Cerebellar nuclear complex (tissue), 1 donor: ENCODE results near the gene OBSCN.
A peak's percentile ranks its signal among the peaks of the same experiment; 100 is the strongest.
"Not testable (repeated sequence)": the region's sequence is repeated elsewhere in the genome, so short reads cannot be mapped to it uniquely, and the experiment has no call there.

Experiments
- DNase-seq, 2 experiments: peaks; one replicate each; lab custom pipeline; 2025; lab: John Stamatoyannopoulos, UW

Gene OBSCN

DNA sequence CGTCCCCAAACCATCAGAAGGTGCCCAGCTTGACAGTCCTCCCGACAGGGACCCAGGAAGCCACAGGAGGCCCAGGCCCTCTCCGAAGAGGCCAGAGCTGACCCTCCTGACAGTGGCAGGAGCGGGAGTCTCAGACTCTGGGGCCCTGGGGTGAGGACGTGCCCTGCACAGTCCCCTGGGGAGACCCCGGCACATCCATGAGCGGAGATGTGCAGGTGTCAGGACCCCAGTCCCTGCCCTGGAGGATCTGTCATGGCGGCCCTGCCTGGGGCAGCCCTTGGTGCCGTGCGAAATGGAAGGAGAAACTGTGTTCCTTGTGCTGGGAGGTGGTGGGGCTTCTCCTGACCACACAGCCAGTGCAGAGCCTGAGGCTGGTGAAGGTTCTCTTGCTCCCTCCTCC lies 55.8 kb downstream of the OBSCN start:
- DNase-seq: no peak

- DNase-seq: no peak
Measured at GRCh38 chr1:228264090-228264829, 56.4 kb downstream of the OBSCN start.

- no peak for DNase-seq
Measured at GRCh38 chr1:228265167-228265566, 57.3 kb downstream of the OBSCN start.

- DNase-seq: no peak
Measured at GRCh38 chr1:228267962-228268880, 60.4 kb downstream of the OBSCN start.

- no peak for DNase-seq
Measured at GRCh38 chr1:228268881-228269265, 61.0 kb downstream of the OBSCN start.

- not testable (repeated sequence) for DNase-seq
Measured at GRCh38 chr1:228269431-228269830, 61.6 kb downstream of the OBSCN start.

GRCh38 chr1:228270032-228270431 lies 62.2 kb downstream of the OBSCN start:
- DNase-seq: no peak

- DNase-seq: no peak
Measured at GRCh38 chr1:228271701-228272251, 63.9 kb downstream of the OBSCN start.

GRCh38 chr1:228272331-228272791 lies 64.5 kb downstream of the OBSCN start:
- no peak for DNase-seq

- no peak for DNase-seq
Measured at GRCh38 chr1:228272831-228273571, 65.2 kb downstream of the OBSCN start.

DNA sequence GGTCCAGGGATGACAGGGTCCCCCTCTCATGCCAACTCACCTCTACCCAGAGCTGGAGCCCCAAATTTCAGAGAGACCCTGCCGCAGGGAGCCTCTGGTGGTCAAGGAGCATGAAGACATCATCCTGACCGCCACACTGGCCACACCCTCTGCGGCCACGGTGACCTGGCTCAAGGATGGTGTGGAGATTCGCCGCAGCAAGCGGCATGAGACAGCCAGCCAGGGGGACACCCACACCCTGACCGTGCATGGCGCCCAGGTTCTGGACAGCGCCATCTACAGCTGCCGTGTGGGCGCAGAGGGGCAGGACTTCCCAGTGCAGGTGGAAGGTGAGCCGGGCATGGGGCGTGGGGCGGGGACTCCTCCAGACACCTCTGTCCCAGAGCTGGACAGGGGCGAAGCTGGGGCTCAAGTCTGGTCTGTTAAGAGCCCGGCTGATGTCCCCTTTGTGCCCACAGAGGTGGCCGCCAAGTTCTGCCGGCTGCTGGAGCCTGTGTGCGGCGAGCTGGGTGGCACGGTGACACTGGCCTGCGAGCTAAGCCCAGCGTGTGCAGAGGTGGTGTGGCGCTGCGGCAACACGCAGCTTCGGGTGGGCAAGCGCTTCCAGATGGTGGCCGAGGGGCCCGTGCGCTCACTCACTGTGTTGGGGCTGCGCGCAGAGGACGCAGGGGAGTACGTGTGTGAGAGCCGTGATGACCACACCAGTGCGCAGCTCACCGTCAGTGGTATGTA lies 66.0 kb downstream of the OBSCN start:
- no peak for DNase-seq

DNA sequence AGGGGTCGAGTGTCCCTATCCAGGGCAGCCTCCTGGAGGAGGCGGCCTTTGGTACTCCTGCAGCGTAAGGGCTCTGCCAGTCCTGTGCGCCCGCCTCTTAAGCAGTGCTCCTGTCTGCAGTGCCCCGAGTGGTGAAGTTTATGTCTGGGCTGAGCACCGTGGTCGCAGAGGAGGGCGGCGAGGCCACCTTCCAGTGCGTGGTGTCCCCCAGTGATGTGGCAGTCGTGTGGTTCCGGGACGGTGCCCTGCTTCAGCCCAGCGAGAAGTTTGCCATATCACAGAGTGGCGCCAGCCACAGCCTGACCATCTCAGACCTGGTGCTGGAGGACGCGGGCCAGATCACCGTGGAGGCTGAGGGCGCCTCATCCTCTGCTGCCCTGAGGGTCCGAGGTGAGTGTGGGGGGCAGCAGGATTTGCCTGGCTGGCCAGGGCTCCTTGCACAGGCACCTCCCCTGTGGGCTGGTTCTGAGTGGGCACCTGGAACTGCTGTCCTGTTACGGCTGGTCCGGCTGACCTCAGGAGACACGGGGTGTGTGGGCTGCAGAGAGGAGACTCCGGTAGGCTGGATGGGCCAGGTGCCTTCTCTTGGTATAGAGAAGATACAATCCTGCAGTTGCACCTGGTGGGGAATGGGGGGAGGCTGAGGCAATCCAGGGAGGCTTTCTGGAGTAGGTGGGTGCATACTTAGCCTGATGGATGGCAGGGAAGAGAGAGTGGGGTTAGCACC lies 66.8 kb downstream of the OBSCN start:
- DNase-seq: no peak

DNA sequence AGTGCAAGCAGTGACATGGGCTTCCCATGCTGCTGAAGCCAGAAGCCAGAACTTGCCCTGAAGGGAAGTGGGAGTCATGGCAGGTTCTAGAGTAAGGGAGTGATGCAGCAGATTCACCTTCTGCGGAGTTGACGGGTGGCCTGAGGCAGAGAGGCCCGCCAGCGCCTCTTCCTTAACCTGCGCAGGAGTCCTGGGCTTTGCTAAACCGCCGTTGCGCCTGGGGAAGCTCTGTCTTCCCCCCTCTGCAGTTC lies 67.3 kb downstream of the OBSCN start:
- DNase-seq: no peak

DNA sequence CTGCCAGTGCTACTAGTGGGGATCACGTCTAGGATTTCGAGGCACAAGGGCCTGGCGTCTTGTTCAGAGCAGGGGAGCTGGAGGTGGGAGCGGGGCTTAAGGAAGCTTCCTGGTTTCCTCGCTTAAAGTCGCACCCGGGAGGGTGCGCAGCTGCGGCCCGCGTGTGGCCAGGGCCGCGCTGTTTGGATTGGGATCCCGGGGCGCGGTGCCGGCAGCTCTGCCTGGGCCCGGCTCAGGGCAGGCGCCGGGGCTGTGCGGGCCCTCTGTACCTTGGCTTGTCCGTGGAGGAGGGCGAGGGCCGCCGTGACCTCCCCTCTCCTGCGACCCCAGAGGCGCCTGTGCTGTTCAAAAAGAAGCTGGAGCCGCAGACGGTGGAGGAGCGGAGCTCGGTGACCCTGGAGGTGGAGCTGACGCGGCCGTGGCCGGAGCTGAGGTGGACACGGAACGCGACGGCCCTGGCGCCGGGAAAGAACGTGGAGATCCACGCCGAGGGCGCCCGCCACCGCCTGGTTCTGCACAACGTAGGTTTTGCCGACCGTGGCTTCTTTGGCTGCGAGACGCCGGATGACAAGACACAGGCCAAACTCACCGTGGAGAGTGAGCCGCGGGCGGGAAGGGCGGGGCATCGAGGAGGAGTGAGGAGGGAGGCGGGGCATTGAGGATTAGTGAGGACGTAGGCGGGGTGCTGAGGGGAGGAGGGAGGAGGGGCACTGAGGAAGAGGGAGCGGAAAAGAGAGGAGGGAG lies 67.8 kb downstream of the OBSCN start:
- peak; percentile 58 to 83 for DNase-seq

DNA sequence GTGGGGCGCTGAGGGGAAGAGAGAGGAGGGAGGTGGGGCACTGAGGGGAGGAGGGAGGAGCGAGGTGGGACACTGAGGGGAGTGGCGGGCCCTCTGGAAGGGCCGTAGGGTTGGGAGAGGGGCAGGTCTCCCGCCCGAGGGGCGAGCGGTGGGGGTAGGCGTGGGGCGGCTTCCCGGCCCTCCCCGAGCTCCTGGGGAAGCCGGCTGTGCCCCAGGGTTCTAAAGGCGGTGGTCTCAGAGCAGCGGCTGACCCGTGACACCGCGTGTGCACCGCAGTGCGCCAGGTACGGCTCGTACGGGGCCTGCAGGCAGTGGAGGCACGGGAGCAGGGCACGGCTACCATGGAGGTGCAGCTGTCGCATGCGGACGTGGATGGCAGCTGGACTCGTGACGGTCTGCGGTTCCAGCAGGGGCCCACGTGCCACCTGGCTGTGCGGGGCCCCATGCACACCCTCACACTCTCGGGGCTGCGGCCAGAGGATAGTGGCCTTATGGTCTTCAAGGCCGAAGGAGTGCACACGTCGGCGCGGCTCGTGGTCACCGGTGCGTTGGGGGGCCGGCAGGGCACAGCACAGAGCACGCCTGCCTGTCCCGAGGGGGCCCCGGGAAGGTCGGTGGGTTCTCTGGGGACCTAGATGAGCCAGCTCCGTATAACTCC lies 68.5 kb downstream of the OBSCN start:
- no peak for DNase-seq

- no peak for DNase-seq
Measured at GRCh38 chr1:228276901-228277490, 69.2 kb downstream of the OBSCN start.

GRCh38 chr1:228277491-228278431 lies 69.9 kb downstream of the OBSCN start:
- no peak for DNase-seq

DNA sequence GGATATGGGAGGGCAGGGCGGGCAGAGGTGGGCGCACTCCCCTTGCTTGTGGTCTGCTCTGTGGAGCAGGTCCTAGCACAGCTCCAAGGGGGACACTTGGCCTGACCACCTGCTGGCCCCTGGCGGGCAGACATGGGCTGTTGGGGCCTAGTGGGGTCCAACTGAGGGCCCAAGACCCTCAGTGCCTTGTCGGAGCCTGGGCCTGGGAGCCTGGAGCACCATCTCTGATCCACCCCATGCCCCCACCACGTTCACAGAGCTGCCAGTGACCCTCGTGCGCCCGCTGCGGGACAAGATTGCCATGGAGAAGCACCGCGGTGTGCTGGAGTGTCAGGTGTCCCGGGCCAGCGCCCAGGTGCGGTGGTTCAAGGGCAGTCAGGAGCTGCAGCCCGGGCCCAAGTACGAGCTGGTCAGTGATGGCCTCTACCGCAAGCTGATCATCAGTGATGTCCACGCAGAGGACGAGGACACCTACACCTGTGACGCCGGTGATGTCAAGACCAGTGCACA lies 70.6 kb downstream of the OBSCN start:
- DNase-seq: no peak
